ENCODE measurements around the gene CDC6.

CDC6 gene

GRCh38 chr17:40321961-40322357 lies 34.3 kb downstream of the CDC6 start:
- Histone ChIP-seq H3K4me3 (ENCODE audit: low read depth, low read length) (no peak overlapping the region), H3K27ac (ENCODE audit: extremely low read depth, low read depth, low read length) (peak overlapping the region; percentile 61; the same call in 1 of the 2 replicates), H3K9me3 (ENCODE audit: control insufficient read depth, insufficient read depth, low read depth, low read length) (no peaks in the 10 kb centered on the region), H3K36me3 (ENCODE audit: control insufficient read depth in 2 of 2, insufficient read depth in 1 of 2, low read length in 2 of 2) (no peaks in the 10 kb centered on the region), H3K4me1 (ENCODE audit: control insufficient read depth, insufficient read depth, low read length) (peaks cover 33% of the 10 kb centered on the region)
- no peak for TF ChIP-seq ZBTB7A (tag by site-specific recombination; IDR thresholded peaks at IDR 0.05; ENCODE audit: low read depth)
- TF ChIP-seq, protein P1, sequence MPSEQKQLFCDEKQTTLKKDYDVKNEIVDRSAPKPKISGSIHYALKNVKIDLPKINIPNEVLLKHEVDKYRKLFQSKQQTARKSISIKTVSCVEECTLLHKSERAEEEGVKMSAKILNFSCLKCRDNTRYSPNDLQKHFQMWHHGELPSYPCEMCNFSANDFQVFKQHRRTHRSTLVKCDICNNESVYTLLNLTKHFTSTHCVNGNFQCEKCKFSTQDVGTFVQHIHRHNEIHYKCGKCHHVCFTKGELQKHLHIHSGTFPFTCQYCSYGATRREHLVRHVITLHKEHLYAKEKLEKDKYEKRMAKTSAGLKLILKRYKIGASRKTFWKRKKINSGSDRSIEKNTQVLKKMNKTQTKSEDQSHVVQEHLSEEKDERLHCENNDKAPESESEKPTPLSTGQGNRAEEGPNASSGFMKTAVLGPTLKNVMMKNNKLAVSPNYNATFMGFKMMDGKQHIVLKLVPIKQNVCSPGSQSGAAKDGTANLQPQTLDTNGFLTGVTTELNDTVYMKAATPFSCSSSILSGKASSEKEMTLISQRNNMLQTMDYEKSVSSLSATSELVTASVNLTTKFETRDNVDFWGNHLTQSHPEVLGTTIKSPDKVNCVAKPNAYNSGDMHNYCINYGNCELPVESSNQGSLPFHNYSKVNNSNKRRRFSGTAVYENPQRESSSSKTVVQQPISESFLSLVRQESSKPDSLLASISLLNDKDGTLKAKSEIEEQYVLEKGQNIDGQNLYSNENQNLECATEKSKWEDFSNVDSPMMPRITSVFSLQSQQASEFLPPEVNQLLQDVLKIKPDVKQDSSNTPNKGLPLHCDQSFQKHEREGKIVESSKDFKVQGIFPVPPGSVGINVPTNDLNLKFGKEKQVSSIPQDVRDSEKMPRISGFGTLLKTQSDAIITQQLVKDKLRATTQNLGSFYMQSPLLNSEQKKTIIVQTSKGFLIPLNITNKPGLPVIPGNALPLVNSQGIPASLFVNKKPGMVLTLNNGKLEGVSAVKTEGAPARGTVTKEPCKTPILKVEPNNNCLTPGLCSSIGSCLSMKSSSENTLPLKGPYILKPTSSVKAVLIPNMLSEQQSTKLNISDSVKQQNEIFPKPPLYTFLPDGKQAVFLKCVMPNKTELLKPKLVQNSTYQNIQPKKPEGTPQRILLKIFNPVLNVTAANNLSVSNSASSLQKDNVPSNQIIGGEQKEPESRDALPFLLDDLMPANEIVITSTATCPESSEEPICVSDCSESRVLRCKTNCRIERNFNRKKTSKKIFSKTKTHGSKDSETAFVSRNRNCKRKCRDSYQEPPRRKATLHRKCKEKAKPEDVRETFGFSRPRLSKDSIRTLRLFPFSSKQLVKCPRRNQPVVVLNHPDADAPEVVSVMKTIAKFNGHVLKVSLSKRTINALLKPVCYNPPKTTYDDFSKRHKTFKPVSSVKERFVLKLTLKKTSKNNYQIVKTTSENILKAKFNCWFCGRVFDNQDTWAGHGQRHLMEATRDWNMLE (tag by site-specific recombination; conservative IDR thresholded peaks at IDR 0.05; ENCODE audit: low read depth), result no peak
- no peak for TF ChIP-seq HOXA7 (CRISPR knock-in tag; IDR thresholded peaks at IDR 0.05; ENCODE audit: borderline replicate concordance)
- TF ChIP-seq, protein P2, sequence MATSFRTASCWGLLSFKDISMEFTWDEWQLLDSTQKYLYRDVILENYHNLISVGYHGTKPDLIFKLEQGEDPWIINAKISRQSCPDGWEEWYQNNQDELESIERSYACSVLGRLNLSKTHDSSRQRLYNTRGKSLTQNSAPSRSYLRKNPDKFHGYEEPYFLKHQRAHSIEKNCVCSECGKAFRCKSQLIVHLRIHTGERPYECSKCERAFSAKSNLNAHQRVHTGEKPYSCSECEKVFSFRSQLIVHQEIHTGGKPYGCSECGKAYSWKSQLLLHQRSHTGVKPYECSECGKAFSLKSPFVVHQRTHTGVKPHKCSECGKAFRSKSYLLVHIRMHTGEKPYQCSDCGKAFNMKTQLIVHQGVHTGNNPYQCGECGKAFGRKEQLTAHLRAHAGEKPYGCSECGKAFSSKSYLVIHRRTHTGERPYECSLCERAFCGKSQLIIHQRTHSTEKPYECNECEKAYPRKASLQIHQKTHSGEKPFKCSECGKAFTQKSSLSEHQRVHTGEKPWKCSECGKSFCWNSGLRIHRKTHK (tag by site-specific recombination; IDR thresholded peaks at IDR 0.05), result no peak
- TF ChIP-seq ZNF114 (tag by site-specific recombination; IDR thresholded peaks at IDR 0.05), result no peak
- TF ChIP-seq KLF17 (tag by site-specific recombination; IDR thresholded peaks at IDR 0.05), result no peak
- peak; percentile 8; the same call in 1 of the 2 replicates for TF ChIP-seq WT1 (tag by site-specific recombination; IDR thresholded peaks at IDR 0.05)
- peak; percentile 23; the same call in 1 of the 2 replicates for TF ChIP-seq KLF1 (tag by site-specific recombination; IDR thresholded peaks at IDR 0.05)
- TF ChIP-seq, protein P3, sequence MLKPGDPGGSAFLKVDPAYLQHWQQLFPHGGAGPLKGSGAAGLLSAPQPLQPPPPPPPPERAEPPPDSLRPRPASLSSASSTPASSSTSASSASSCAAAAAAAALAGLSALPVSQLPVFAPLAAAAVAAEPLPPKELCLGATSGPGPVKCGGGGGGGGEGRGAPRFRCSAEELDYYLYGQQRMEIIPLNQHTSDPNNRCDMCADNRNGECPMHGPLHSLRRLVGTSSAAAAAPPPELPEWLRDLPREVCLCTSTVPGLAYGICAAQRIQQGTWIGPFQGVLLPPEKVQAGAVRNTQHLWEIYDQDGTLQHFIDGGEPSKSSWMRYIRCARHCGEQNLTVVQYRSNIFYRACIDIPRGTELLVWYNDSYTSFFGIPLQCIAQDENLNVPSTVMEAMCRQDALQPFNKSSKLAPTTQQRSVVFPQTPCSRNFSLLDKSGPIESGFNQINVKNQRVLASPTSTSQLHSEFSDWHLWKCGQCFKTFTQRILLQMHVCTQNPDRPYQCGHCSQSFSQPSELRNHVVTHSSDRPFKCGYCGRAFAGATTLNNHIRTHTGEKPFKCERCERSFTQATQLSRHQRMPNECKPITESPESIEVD (tag by site-specific recombination; IDR thresholded peaks at IDR 0.05), result no peak
- TF ChIP-seq, protein P4, sequence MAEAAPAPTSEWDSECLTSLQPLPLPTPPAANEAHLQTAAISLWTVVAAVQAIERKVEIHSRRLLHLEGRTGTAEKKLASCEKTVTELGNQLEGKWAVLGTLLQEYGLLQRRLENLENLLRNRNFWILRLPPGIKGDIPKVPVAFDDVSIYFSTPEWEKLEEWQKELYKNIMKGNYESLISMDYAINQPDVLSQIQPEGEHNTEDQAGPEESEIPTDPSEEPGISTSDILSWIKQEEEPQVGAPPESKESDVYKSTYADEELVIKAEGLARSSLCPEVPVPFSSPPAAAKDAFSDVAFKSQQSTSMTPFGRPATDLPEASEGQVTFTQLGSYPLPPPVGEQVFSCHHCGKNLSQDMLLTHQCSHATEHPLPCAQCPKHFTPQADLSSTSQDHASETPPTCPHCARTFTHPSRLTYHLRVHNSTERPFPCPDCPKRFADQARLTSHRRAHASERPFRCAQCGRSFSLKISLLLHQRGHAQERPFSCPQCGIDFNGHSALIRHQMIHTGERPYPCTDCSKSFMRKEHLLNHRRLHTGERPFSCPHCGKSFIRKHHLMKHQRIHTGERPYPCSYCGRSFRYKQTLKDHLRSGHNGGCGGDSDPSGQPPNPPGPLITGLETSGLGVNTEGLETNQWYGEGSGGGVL (tag by site-specific recombination; IDR thresholded peaks at IDR 0.05), result peak; percentile 58; the same call in 1 of the 2 replicates
- TF ChIP-seq, protein P5, sequence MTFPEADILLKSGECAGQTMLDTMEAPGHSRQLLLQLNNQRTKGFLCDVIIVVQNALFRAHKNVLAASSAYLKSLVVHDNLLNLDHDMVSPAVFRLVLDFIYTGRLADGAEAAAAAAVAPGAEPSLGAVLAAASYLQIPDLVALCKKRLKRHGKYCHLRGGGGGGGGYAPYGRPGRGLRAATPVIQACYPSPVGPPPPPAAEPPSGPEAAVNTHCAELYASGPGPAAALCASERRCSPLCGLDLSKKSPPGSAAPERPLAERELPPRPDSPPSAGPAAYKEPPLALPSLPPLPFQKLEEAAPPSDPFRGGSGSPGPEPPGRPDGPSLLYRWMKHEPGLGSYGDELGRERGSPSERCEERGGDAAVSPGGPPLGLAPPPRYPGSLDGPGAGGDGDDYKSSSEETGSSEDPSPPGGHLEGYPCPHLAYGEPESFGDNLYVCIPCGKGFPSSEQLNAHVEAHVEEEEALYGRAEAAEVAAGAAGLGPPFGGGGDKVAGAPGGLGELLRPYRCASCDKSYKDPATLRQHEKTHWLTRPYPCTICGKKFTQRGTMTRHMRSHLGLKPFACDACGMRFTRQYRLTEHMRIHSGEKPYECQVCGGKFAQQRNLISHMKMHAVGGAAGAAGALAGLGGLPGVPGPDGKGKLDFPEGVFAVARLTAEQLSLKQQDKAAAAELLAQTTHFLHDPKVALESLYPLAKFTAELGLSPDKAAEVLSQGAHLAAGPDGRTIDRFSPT (tag by site-specific recombination; IDR thresholded peaks at IDR 0.05), result peak; percentile 57; the same call in 1 of the 2 replicates
- TF ChIP-seq ZNF600 (tag by site-specific recombination; IDR thresholded peaks at IDR 0.05), result no peak
- POLR2A ChIA-PET, result interaction anchor here (1.6 kb wide), 1 partner anchor 11 kb away, joined by 3 read pairs; no protein-coding TSS in a partner anchor
- CTCF ChIA-PET, result interaction anchor here (0.6 to 1.5 kb wide), 5 partner anchors 9 to 181 kb away, joined by 3 read pairs; no protein-coding TSS in a partner anchor

Data from HEK293 (cell line).